PC-3 (cell line): ENCODE measurements around the gene TAGAP. TPM values are rescaled to one million over a fixed set of nuclear protein-coding genes. Genes with fewer than 3 reads are reported as not detected.
"Not testable (repeated sequence)": the region's sequence is repeated elsewhere in the genome, so short reads cannot be mapped to it uniquely, and the experiment has no call there.

ENCODE experiments used
- ATAC-seq: fragments of 200-7000 bp; cut with Tn5 transposase; 2 replicates; pipeline ENCODE4 v1.9.1; 2020; ENCODE audit warnings: mild to moderate bottlenecking, moderate library complexity
- BruUV-seq: library from RNA; stranded (reverse); fragments of 400-500 nt; replicated peaks from 2 replicates; lab custom pipeline; 2021; lab: Mats Ljungman, UMichigan
- CTCF ChIA-PET: fragments of 300-600 bp; sonication (Branson Sonifier 250); formaldehyde crosslinking; loops from one replicate; lab custom pipeline; 2022; ENCODE audit warnings: antibody characterized with exemption; lab: Charles Lee
- POLR2A ChIA-PET: fragments of 300-600 bp; sonication (Branson Sonifier 250); formaldehyde crosslinking; loops from one replicate; lab custom pipeline; 2022; ENCODE audit warnings: antibody characterized with exemption; ENCODE audit not compliant: unreplicated experiment; lab: Charles Lee
- DNase-seq: peaks from one replicate; pipeline ENCODE4 v3.0.0-alpha.2; 2015
- H2AFZ ChIP-seq: fragments of 300-600 bp; sonication (generic); 2 replicates; pipeline ENCODE4 v1.6.0; 2016; ENCODE audit warnings: antibody characterized with exemption, low read length
- H3F3A ChIP-seq: fragments of 300-600 bp; sonication (generic); one replicate; pipeline ENCODE4 v1.6.0; 2017; ENCODE audit warnings: antibody characterized with exemption, low read length, control low read depth, mild to moderate bottlenecking; ENCODE audit not compliant: unreplicated experiment
- H3K27ac ChIP-seq: fragments of 300-600 bp; sonication (generic); 2 replicates; pipeline ENCODE4 v1.5.1; 2016; ENCODE audit warnings: mild to moderate bottlenecking, low read length
- H3K27me3 ChIP-seq: fragments of 300-600 bp; sonication (generic); 2 replicates; pipeline ENCODE4 v1.6.1; 2016; ENCODE audit warnings: low read length, mixed read lengths
- H3K36me3 ChIP-seq: fragments of 300-600 bp; sonication (generic); 2 replicates; pipeline ENCODE4 v1.6.1; 2016; ENCODE audit warnings: low read depth, mixed run types, low read length, mixed read lengths
- H3K4me1 ChIP-seq: fragments of 300-600 bp; sonication (generic); 2 replicates; pipeline ENCODE4 v1.5.1; 2016; ENCODE audit warnings: low read length; ENCODE audit not compliant: insufficient read depth
- H3K4me2 ChIP-seq: fragments of 300-600 bp; sonication (generic); 2 replicates; pipeline ENCODE4 v1.6.0; 2016; ENCODE audit warnings: low read length
- H3K4me3 ChIP-seq: fragments of 300-600 bp; sonication (generic); 2 replicates; pipeline ENCODE4 v1.5.1; 2016; ENCODE audit warnings: mild to moderate bottlenecking, low read length, mixed read lengths
- H3K79me2 ChIP-seq: fragments of 300-600 bp; sonication (generic); 2 replicates; pipeline ENCODE4 v1.6.1; 2017; ENCODE audit warnings: low read length, mixed read lengths
- H3K9ac ChIP-seq: fragments of 300-600 bp; sonication (generic); 2 replicates; pipeline ENCODE4 v1.6.0; 2016; ENCODE audit warnings: mild to moderate bottlenecking, low read length
- H3K9me2 ChIP-seq: fragments of 300-600 bp; sonication (generic); replicated peaks from 2 replicates; pipeline ENCODE4 v1.6.1; 2016; ENCODE audit warnings: mixed run types, low read length, mixed read lengths
- H3K9me3 ChIP-seq: fragments of 300-600 bp; sonication (generic); 2 replicates; pipeline ENCODE4 v1.6.1; 2016; ENCODE audit warnings: low read length, mixed read lengths
- H4K20me1 ChIP-seq: fragments of 300-600 bp; sonication (generic); 2 replicates; pipeline ENCODE4 v1.6.1; 2016; ENCODE audit warnings: low read length, mixed read lengths
- EZH2 ChIP-seq: fragments of 300-600 bp; sonication (generic); IDR thresholded peaks from one replicate; pipeline ENCODE4 v1.6.1; 2017; ENCODE audit warnings: antibody characterized with exemption, mild to moderate bottlenecking, low read length; ENCODE audit not compliant: unreplicated experiment
- EZH2phosphoT487 ChIP-seq: fragments of 300-600 bp; sonication (generic); IDR thresholded peaks from 2 replicates; pipeline ENCODE4 v1.6.1; 2018; ENCODE audit warnings: mild to moderate bottlenecking, antibody characterized with exemption, low read length, borderline replicate concordance
- intact Hi-C: fragments of 100-400 bp; cut with micrococcal nuclease; formaldehyde crosslinking; loops from 2 replicates; pipeline ENCODE4 v1.9.0; 2023
- total RNA-seq: library from RNA; depleted of rRNA; stranded (reverse); fragments of >200 nt; gene quantifications from 2 replicates; pipeline ENCODE4 v1.2.3, GENCODE V29; 2014
- TF ChIP-seq, protein P1 (sequence below): fragments of 300-600 bp; sonication (generic); conservative IDR thresholded peaks from 2 replicates; pipeline ENCODE4 v1.5.1; 2017; ENCODE audit warnings: antibody characterized with exemption, low read depth, mild to moderate bottlenecking, low read length

The TAGAP gene
- total RNA-seq, 1 experiment from 2014 or later: not detected

DNA sequence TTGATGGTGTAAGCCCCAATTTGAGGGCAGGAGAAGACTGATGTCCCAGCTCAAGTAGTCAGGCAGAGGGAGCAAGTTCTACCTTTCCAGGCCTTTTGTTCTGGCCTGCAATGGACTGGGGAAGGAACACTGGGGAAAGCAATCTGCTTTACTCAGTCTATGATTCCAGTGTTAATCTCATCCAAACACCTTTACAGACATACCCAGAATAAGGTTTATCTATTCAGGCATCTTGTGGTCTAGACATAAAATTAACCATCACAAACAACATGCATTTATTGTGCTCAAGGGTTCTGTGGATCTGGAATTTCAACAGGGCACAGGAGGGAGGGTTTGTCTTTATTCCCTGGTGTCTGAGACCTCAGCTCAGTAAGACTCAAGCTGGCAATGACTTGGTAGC lies 30.4 kb downstream of the TAGAP start:
- Histone ChIP-seq H3F3A (no peaks in the 10 kb centered on the region), H3K79me2 (no peaks in the 10 kb centered on the region), H3K4me3 (no peak overlapping the region), H3K9me3 (no peaks in the 10 kb centered on the region), H4K20me1 (no peaks in the 10 kb centered on the region), H3K36me3 (no peaks in the 10 kb centered on the region), H2AFZ (no peak overlapping the region), H3K27ac (no peak overlapping the region), H3K4me2 (no peak overlapping the region), H3K9ac (no peak overlapping the region), H3K9me2 (no peaks in the 10 kb centered on the region), H3K4me1 (no peaks in the 10 kb centered on the region), H3K27me3 (no peaks in the 10 kb centered on the region)
- no peak for DNase-seq
- TF ChIP-seq EZH2 (no peak), EZH2phosphoT487 (no peak)
- TF ChIP-seq, protein P1, sequence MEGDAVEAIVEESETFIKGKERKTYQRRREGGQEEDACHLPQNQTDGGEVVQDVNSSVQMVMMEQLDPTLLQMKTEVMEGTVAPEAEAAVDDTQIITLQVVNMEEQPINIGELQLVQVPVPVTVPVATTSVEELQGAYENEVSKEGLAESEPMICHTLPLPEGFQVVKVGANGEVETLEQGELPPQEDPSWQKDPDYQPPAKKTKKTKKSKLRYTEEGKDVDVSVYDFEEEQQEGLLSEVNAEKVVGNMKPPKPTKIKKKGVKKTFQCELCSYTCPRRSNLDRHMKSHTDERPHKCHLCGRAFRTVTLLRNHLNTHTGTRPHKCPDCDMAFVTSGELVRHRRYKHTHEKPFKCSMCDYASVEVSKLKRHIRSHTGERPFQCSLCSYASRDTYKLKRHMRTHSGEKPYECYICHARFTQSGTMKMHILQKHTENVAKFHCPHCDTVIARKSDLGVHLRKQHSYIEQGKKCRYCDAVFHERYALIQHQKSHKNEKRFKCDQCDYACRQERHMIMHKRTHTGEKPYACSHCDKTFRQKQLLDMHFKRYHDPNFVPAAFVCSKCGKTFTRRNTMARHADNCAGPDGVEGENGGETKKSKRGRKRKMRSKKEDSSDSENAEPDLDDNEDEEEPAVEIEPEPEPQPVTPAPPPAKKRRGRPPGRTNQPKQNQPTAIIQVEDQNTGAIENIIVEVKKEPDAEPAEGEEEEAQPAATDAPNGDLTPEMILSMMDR: no peak
- no TSS peak for BruUV-seq
- intact Hi-C loops: no loop called here
- ChIA-PET POLR2A (no interaction called here), CTCF (no interaction called here)
- ATAC-seq: no peak

DNA sequence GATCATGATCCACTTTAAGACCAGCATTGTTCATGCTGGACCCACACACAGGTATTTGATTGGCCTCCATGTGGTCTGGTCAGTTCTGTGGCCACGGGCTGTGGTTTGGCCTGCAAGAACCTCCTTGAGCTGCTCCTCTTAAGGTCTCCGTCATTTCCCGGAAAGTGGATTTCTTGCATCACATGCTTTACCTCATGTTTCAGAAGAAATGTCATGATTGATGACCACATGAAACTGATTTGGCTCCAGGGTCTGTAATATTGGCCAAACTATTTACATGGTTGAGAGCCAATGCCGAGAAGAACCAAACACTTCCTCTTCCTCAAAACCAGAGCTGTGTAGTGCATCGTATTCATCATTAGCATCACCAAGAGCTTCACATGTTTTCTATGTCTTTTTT lies 31.6 kb downstream of the TAGAP start:
- no peaks in the 10 kb centered on the region for H3F3A ChIP-seq
- H4K20me1 ChIP-seq: no peaks in the 10 kb centered on the region
- no peak overlapping the region for H3K4me3 ChIP-seq
- no peak overlapping the region for H3K9ac ChIP-seq
- H3K4me2 ChIP-seq: no peak overlapping the region
- no peaks in the 10 kb centered on the region for H3K27me3 ChIP-seq
- no peak overlapping the region for H2AFZ ChIP-seq
- no peaks in the 10 kb centered on the region for H3K9me2 ChIP-seq
- BruUV-seq: no TSS peak
- H3K27ac ChIP-seq: no peak overlapping the region
- no peak for ATAC-seq
- no peaks in the 10 kb centered on the region for H3K79me2 ChIP-seq
- intact Hi-C loops: no loop called here
- H3K4me1 ChIP-seq: no peaks in the 10 kb centered on the region
- ChIA-PET POLR2A (no interaction called here), CTCF (no interaction called here)
- no peaks in the 10 kb centered on the region for H3K36me3 ChIP-seq
- no peak for TF ChIP-seq EZH2phosphoT487
- no peak for TF ChIP-seq EZH2
- TF ChIP-seq, protein P1: no peak
- DNase-seq: no peak
- H3K9me3 ChIP-seq: no peaks in the 10 kb centered on the region

DNA sequence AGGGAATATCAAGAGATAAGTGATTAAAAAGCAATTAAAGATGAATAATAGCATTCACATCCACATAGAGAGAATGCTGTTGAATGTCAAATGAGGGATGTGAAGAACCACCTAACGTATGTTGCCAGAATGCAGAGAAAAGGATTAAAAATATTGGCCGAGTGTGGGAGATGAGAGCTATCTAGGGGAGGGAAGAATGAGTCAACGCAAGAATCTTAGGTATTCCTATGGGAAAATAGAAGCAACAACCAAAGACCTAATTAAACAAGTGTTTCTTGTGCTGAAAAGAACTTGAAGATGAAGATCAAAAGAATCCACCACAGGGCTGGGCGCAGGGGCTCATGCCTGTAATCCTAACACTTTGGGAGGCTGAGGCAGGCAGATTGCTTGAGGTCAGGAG lies 32.6 kb downstream of the TAGAP start:
- H3F3A ChIP-seq: no peaks in the 10 kb centered on the region
- no peaks in the 10 kb centered on the region for H4K20me1 ChIP-seq
- no peaks in the 10 kb centered on the region for H3K79me2 ChIP-seq
- no peaks in the 10 kb centered on the region for H3K4me1 ChIP-seq
- ChIA-PET CTCF (no interaction called here), POLR2A (no interaction called here)
- H3K36me3 ChIP-seq: no peaks in the 10 kb centered on the region
- no peak overlapping the region for H3K4me2 ChIP-seq
- H3K9me3 ChIP-seq: no peaks in the 10 kb centered on the region
- H3K27me3 ChIP-seq: no peaks in the 10 kb centered on the region
- BruUV-seq: no TSS peak
- H3K27ac ChIP-seq: no peak overlapping the region
- ATAC-seq: no peak
- no peak for DNase-seq
- H3K9me2 ChIP-seq: no peaks in the 10 kb centered on the region
- intact Hi-C loops: no loop called here
- H2AFZ ChIP-seq: no peak overlapping the region
- H3K4me3 ChIP-seq: no peak overlapping the region
- no peak overlapping the region for H3K9ac ChIP-seq
- no peak for TF ChIP-seq EZH2
- TF ChIP-seq EZH2phosphoT487: no peak
- TF ChIP-seq, protein P1: no peak

DNA sequence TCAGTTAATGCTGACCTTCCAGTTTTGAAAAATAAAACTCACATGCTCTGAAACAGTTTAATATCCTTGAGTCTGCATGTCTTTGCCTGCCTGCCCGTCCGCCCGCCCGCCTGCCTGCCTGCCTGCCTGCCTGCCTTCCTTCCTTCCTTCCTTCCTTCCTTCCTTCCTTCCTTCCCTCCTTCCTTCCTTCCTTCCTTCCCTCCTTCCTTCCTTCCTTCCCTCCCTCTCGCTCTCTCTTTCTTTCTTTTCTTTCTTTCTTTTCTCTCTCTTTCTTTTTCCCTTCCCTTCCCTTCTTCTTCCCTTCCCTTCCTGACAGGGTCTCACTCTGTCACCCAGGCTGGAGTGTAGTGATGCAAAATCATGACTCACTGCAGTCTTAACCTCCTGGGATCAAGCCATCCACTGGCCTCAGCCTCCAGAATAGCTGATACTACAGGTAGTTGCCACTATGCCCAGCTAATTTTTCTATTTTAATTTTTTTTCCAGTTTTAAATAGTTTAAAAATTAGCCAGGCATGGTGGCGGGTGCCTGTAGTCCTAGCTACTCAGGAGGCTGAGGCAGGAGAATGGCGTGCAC lies 34.7 kb downstream of the TAGAP start:
- BruUV-seq, H3K9me3 ChIP-seq, H3K79me2 ChIP-seq, H2AFZ ChIP-seq, H3K9ac ChIP-seq, H3K27me3 ChIP-seq, H3K36me3 ChIP-seq, POLR2A ChIA-PET, H3F3A ChIP-seq, H4K20me1 ChIP-seq, intact Hi-C loops, H3K9me2 ChIP-seq, DNase-seq, H3K4me1 ChIP-seq, H3K27ac ChIP-seq, ATAC-seq, H3K4me2 ChIP-seq, H3K4me3 ChIP-seq: not testable (repeated sequence)
- CTCF ChIA-PET: interaction anchor here (0.6 kb wide), 1 partner anchor 92 kb away, joined by 4 read pairs; no protein-coding TSS in a partner anchor
